ENCODE measurements around the gene INTS6.
"Not testable (repeated sequence)": the region's sequence is repeated elsewhere in the genome, so short reads cannot be mapped to it uniquely, and the experiment has no call there.

The INTS6 gene

GRCh38 chr13:51453959-51454703, 1.3 kb upstream of the INTS6 start:
- FAIRE-seq: peak; percentile 65

- FAIRE-seq: no peak
Measured at GRCh38 chr13:51453207-51453958, 547 bp upstream of the INTS6 start.

- FAIRE-seq: no peak
Measured at GRCh38 chr13:51451467-51452360, 1.1 kb downstream of the INTS6 start.

GRCh38 chr13:51451134-51451466, 1.7 kb downstream of the INTS6 start:
- no peak for FAIRE-seq

- peak; percentile 53 for FAIRE-seq
Measured at GRCh38 chr13:51449018-51449417, 3.8 kb downstream of the INTS6 start.

GRCh38 chr13:51444922-51445321, 7.9 kb downstream of the INTS6 start:
- no peak for FAIRE-seq

GRCh38 chr13:51440381-51440780, 12.5 kb downstream of the INTS6 start:
- FAIRE-seq: no peak

- no peak for FAIRE-seq
Measured at GRCh38 chr13:51437550-51438127, 15.2 kb downstream of the INTS6 start.

- FAIRE-seq: peak; percentile 99
Measured at GRCh38 chr13:51435002-51435578, 17.7 kb downstream of the INTS6 start.

GRCh38 chr13:51432576-51432975, 20.3 kb downstream of the INTS6 start:
- FAIRE-seq: no peak

GRCh38 chr13:51426982-51427381, 25.9 kb downstream of the INTS6 start:
- peak; percentile 89 for FAIRE-seq

GRCh38 chr13:51425410-51426042, 27.3 kb downstream of the INTS6 start:
- FAIRE-seq: peak; percentile 56

- FAIRE-seq: no peak
Measured at GRCh38 chr13:51423766-51424165, 29.1 kb downstream of the INTS6 start.

GRCh38 chr13:51422484-51422883, 30.4 kb downstream of the INTS6 start:
- no peak for FAIRE-seq

GRCh38 chr13:51420681-51421490, 31.9 kb downstream of the INTS6 start:
- FAIRE-seq: no peak

- FAIRE-seq: peak; percentile 5
Measured at GRCh38 chr13:51419001-51419636, 33.7 kb downstream of the INTS6 start.

- peak; percentile 99 for FAIRE-seq
Measured at GRCh38 chr13:51417716-51418115, 35.1 kb downstream of the INTS6 start.

- no peak for FAIRE-seq
Measured at GRCh38 chr13:51416107-51416506, 36.7 kb downstream of the INTS6 start.

- FAIRE-seq: not testable (repeated sequence)
Measured at GRCh38 chr13:51415339-51415738, 37.5 kb downstream of the INTS6 start.

- no peak for FAIRE-seq
Measured at GRCh38 chr13:51412431-51412830, 40.4 kb downstream of the INTS6 start.

GRCh38 chr13:51405176-51405575, 47.7 kb downstream of the INTS6 start:
- peak; percentile 53 for FAIRE-seq

All from islet of Langerhans (tissue), 1 donor.